ENCODE measurements around the gene PPP2R5D. TPM values are rescaled to one million over a fixed set of nuclear protein-coding genes. Genes with fewer than 3 reads are reported as not detected.

PPP2R5D gene
- total RNA-seq, 1 experiment from 2014 or later: 52.7 TPM

GRCh38 chr6:43013843-43014433 is 29.6 kb downstream of the PPP2R5D start, which contains the start of the genes KLHDC3 and MEA1 (continued):
- no peak for TF ChIP-seq NR2C2 (CRISPR knock-in tag; IDR thresholded peaks at IDR 0.05)
- TF ChIP-seq AFF4 (CRISPR knock-in tag; IDR thresholded peaks at IDR 0.05; ENCODE audit: borderline replicate concordance): no peak
- no peak for TF ChIP-seq CTCF (IDR thresholded peaks at IDR 0.05)
- no peak for TF ChIP-seq ZNF532 (CRISPR knock-in tag; IDR thresholded peaks at IDR 0.05; ENCODE audit: borderline replicate concordance)
- TF ChIP-seq E2F1 (CRISPR knock-in tag; IDR thresholded peaks at IDR 0.05): no peak
- no peak for TF ChIP-seq ZNF263 (CRISPR knock-in tag; IDR thresholded peaks at IDR 0.05; ENCODE audit: low read depth)
- no peak for TF ChIP-seq ZNF121 (CRISPR knock-in tag; IDR thresholded peaks at IDR 0.05)
- no peak for TF ChIP-seq RORB (CRISPR knock-in tag; IDR thresholded peaks at IDR 0.05)
- TF ChIP-seq GRHL2 (CRISPR knock-in tag; IDR thresholded peaks at IDR 0.05; ENCODE audit: insufficient replicate concordance, severe bottlenecking): no peak
- TF ChIP-seq RELA (CRISPR knock-in tag; IDR thresholded peaks at IDR 0.05; ENCODE audit: borderline replicate concordance): no peak
- TF ChIP-seq ZSCAN18 (CRISPR knock-in tag; IDR thresholded peaks at IDR 0.05): no peak
- no peak for TF ChIP-seq MLX (CRISPR knock-in tag; IDR thresholded peaks at IDR 0.05)
- peak; percentile 72 for TF ChIP-seq SP1 (CRISPR knock-in tag; conservative IDR thresholded peaks at IDR 0.05)
- TF ChIP-seq ZNF425 (CRISPR knock-in tag; conservative IDR thresholded peaks at IDR 0.05): no peak
- TF ChIP-seq NFATC4 (CRISPR knock-in tag; IDR thresholded peaks at IDR 0.05): no peak
- no peak for TF ChIP-seq STAT6 (CRISPR knock-in tag; conservative IDR thresholded peaks at IDR 0.05; ENCODE audit: low read depth)
- no peak for TF ChIP-seq NR1H2 (CRISPR knock-in tag; IDR thresholded peaks at IDR 0.05)
- TF ChIP-seq ATF6 (CRISPR knock-in tag; IDR thresholded peaks at IDR 0.05): no peak

All from WTC11 (cell line).